Measurements from ENCODE around the gene RABEP2.
A peak's percentile ranks its signal among the peaks of the same experiment; 100 is the strongest.
"Not testable (repeated sequence)": the region's sequence is repeated elsewhere in the genome, so short reads cannot be mapped to it uniquely, and the experiment has no call there.

Gene RABEP2

DNA sequence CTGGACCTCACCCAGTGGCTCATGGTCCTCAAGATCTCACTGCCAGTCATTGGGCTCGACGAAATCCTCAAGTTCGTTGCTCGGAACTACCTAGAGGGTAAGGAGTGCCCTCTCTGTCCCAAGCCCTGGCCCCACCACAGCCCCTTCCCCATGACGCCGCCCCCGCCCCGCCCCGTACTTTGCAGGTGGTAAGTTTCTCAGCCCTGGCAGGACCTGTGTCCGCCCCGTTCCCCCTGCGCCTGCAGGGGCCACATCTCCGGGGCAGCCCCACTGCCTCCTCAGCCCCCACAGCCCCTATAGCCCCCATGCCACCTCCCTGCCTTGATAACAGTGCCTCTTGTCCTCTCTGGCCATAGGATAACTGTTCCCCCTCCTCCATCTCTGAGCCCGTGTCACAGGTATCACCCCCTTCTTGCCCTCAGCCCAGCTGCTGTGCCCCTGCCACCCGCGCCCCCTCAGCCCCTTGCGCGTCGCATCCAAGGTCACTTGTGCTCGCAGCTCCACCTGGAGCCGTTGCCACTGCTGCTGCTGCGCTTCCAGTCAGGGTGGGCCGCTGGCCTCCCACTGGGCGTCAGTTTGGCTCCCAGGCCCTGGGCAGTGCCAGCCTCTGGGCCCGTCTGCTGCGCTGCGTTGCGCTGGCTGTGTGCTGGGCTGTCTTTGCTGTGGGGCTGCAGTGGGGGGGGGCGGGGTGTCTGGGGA is 21.5 kb downstream of the RABEP2 start:
- DNase-seq (ENCODE audit: low spot score): no peak

DNA sequence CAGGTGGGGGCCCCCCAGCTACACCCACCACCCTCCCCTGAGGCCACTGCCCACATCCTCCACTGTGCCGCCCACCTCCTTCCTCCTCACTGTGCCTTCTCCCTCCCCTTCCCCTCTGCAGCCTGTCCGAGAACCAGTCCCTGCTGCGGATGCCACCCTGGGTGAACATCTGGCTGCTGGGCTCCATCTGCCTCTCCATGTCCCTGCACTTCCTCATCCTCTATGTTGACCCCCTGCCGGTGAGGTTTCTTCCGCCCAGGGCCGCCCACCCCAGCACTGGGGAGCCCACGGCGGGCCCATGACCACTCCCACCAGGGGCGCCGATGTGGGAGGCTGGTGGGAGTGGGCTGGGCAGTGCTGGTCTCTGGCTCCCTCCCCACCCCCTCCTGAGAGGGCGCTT is 22.1 kb downstream of the RABEP2 start:
- DNase-seq (ENCODE audit: low spot score): no peak

DNA sequence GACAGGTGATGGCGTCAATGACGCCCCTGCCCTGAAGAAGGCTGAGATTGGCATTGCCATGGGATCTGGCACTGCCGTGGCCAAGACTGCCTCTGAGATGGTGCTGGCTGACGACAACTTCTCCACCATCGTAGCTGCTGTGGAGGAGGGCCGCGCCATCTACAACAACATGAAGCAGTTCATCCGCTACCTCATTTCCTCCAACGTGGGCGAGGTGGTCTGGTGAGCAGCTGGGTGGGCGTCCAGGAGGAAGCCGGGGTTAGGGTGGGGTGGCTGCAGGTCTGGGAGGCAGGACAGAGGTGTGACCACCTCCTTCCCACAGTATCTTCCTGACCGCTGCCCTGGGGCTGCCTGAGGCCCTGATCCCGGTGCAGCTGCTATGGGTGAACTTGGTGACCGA is 23.2 kb downstream of the RABEP2 start:
- no peak for DNase-seq (ENCODE audit: low spot score)

DNA sequence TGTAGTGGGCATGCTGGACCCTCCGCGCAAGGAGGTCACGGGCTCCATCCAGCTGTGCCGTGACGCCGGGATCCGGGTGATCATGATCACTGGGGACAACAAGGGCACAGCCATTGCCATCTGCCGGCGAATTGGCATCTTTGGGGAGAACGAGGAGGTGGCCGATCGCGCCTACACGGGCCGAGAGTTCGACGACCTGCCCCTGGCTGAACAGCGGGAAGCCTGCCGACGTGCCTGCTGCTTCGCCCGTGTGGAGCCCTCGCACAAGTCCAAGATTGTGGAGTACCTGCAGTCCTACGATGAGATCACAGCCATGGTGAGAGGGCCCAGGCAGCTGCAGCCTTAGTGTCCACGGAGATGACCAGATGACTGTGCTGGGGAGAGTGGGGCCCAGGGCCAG is 24.4 kb downstream of the RABEP2 start:
- no peak for DNase-seq (ENCODE audit: low spot score)

DNA sequence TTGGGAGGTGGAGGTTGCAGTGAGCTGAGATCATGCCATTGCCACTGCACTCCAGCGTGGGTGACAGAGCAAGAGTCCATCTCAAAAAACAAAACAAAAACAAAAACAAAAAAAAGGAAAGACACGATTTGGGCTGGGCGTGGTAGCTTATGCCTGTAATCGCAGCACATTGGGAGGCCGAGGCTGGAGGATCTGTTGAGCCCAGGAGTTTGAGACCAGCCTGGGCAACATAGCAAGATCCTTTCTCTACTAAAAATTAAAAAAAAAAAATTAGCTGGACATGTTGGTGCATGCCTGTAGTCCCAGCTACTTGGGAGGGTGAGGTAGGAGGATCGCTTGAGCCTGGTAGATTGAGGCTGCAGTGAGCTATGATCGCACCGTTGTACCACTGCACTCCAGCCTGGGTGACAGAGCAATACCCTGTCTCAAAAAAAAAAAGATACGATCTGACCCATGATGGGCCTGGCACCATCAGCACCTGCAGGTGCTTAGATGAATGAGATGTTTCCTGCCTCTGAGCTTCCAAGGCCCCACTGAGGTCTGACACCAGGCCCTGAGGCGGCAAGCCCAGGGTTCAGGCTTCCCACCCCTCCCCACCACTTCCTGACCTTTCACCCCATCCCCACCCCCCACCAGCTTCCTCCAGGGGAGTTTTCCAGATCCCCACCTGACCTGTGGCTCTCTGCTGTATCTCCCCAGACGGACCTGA is 25.0 kb downstream of the RABEP2 start:
- DNase-seq (ENCODE audit: low spot score): no peak

DNA sequence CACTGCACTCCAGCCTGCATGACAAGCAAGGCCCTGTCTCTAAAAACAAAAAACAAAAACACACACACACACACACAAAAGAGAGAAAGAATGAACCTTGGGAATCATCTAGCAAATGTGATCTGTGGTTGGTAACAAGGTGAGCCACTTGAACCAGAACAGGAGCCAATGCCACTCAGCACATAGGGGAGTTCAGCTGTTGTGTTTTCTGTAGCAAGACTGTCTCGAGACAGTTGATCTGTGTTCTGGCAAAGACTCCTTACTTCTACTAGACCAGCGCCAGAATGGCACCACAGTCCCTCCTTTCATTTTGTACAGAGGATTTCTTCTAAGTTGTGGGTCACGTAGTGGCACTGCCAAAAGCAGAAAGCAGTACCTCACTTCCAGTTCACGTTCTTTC is 26.1 kb downstream of the RABEP2 start:
- DNase-seq (ENCODE audit: low spot score): no peak

- no peak for DNase-seq (ENCODE audit: low spot score)
Measured at GRCh38 chr16:28898266-28898665, 26.8 kb downstream of the RABEP2 start.

- no peak for DNase-seq (ENCODE audit: low spot score)
Measured at GRCh38 chr16:28897826-28898225, 27.2 kb downstream of the RABEP2 start.

DNA sequence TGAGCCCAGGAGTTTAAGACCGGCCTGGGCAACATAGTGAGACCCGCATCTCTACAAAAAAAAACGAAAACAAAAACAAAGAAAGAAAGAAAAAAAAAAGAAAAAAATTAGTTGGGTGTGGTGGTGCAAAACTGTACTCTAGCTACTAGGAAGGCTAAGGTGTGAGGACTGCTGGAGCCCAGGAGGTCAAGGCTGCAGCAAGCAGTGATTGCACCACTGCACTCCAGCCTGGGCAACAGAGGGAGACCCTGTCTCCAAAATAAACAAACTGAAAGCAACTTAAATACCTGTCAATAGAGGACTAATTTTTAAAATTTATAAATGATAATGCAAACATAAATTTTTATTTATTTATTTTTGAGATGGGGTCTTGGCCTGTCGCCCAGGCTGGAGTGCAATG is 29.4 kb downstream of the RABEP2 start:
- no peak for DNase-seq (ENCODE audit: low spot score)

DNA sequence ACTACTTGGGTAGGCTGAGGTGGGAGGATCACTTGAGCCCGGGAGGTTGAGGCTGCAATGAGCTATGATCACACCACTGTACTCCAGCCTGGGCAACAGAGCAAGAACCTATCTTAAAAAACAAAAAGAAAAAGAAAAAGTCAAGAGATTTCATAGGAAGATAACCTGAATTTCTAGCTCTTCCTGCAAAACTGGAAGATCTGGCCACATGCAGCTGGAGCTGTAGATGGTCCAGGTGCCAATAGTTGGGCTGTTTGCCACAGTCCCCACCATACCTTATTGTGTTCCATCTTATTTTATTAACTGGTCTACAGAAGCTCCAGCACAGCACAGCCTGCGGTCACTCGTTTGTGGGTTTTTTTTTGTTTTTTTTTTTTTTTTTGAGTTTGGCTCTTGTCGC is 31.7 kb downstream of the RABEP2 start:
- DNase-seq (ENCODE audit: low spot score): no peak

GRCh38 chr16:28891964-28892890 is 32.8 kb downstream of the RABEP2 start:
- DNase-seq (ENCODE audit: low spot score): no peak

GRCh38 chr16:28890355-28890754 is 34.7 kb downstream of the RABEP2 start:
- DNase-seq (ENCODE audit: low spot score): not testable (repeated sequence)

DNA sequence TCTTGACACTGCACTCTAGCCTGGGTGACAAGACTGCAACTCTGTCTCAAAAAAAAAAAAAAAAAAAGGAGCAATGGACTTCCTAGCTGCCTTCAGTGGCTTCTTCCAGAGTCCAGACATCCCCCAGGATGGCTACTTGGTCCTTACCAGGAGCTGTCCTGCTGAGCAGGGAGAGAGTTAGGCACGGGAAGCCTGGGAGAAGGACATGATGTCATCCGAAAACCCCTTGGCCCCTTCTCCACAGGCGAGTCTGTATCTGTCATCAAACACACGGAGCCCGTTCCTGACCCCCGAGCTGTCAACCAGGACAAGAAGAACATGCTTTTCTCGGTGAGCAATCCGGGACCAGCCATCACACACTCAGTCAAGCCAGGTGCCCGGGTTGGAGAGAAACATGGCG is 38.1 kb downstream of the RABEP2 start:
- no peak for DNase-seq (ENCODE audit: low spot score)

GRCh38 chr16:28884045-28884444 is 41.0 kb downstream of the RABEP2 start:
- no peak for DNase-seq (ENCODE audit: low spot score)

DNA sequence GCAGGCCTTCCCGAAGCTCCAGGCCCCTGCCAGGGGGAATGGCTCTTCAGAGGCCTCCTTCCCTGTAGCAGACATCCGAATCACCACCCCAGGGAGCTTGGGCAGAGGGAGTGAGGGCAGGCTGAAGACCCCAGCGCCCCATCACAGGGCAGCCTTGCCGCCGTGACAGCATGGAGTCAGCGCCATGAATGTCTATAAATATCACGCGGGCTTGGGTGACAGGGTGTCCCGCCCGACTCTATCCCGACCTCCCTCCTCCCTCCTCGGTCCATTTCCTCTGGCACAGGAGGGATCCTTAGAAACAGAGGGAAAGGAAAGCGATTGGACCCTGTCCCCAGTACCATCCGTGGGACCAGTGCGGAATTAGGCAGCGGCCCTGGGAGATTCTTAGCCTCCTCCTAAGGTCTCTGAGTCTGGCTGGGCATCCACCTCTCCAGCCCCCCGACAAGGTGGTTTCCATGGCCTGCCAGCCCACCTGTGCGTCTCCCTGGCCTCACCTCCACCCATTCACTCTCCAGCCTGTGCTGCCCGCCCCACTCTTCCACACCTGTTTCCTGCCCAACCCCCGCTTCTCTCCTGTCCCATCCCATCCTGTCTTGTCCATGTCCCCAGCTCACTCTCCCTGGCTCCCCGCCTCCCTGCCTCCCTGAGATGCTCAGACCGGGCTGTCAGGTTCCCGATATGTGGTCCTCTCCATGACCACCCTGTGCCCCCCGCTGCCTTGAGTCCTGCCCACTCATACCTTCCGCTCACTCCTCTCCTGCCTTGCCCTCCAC is 41.6 kb downstream of the RABEP2 start:
- DNase-seq (ENCODE audit: low spot score): no peak

DNA sequence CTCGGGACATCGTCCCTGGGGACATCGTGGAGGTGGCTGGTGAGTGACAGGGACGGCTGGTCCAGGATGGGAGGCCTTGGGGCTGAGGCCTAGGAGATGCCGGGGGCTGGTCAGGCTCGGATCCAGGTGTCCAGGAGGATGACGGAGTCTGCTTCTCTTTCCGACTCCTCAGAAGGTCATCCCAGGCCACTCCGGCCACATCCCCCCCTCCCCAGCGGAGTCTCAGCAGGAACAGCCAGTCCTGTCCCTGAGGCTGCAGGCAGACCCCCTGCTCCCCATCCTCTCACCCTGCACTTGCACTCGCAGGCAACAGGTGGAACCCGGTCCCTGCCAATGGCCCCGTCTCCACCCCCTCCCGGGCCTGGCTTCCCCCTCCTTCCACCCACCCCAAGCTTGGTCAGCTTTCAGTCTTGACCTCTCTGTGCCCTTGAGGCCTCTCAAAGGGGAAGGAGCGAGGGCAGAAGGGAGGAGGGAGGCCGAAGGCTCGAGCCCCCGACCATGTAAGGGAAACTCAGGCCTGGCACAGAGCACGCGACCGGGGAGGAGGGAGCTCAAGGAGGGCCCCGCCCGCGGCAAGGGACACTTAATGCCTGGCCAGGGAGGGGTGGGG is 42.4 kb downstream of the RABEP2 start:
- no peak for DNase-seq (ENCODE audit: low spot score)

DNA sequence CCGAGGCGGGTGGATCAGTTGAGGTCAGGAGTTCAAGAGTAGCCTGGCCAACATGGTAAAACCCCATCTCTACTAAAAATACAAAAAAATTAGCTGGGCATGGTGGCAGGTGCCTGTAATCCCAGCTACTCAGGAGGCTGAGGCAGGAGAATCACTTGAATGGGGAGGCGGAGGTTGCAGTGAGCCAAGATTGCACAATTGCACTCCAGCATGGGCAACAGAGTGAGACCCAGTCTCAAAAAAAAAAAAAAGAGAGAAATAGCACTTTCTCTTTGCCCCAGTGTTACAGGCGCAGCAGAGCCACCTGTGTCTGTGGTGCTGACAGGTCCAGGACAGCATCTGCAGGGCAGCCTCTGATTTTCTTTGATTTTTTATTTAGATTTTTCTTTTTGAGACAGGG is 43.5 kb downstream of the RABEP2 start:
- DNase-seq (ENCODE audit: low spot score): not testable (repeated sequence)

- no peak for DNase-seq (ENCODE audit: low spot score)
Measured at GRCh38 chr16:28880955-28881354, 44.1 kb downstream of the RABEP2 start.

DNA sequence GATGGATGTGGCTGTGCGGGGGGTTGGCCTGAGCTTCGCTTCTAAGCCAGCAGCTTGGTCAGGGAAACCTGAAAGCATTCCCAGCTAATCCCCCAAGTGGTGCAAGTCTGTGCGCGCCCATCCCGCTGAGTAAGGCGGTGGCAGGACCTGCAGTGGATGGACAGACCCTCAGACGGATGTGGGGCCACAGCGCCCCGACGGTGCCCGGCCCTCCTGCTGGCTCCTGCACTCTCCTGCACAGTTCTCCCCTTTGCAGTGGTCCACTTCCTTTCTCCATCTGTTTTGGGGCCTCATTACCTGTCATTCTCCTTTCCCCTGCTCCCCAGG is 44.5 kb downstream of the RABEP2 start:
- no peak for DNase-seq (ENCODE audit: low spot score)

DNA sequence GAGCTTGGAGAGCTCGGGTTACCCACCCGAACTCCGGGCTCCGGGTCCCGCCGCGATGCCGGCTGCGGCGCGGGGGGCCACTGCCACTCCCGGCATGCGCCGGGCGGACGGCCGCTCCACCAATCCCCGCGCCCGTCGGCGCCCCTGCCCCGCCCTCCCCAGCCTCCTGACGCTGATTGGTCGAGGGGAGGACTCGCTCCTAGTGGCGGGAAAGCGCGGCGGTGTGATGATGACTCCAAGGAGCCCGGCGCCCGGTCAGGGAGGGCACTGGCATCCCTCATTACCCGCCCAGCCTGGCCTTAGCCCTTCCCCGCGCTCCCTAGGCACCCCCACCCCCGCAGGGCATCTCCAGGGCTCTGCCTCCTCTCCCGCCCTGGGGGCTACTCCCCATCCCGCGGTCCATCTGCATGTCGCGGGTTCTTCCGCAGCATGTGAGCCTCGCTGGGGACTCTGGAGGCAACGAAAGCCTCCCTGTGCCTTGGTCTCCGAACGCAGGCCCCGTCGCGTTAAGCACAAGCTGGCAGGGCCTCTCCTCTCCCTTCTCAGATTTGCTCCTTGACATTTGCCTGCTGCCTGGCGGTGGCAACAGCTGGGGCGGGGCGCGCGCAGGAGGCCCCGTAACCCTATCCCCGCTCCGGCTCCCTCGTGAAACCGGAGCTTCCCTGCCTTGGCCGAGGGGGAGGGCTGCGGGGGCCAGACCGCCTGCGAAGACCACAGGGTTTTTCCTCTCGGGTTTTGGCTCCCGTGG is 45.0 kb downstream of the RABEP2 start:
- peak; percentile 93 for DNase-seq (ENCODE audit: low spot score)

GRCh38 chr16:28879261-28879840 is 45.7 kb downstream of the RABEP2 start:
- no peak for DNase-seq (ENCODE audit: low spot score)
